VCaP (cell line): ENCODE results near the gene ATP5F1B.

Experiments
- H3K27ac ChIP-seq: fragments of 450-650 bp; 2 replicates; pipeline ENCODE4 v1.5.1; 2017
- CTCF ChIP-seq: fragments of 450-650 bp; conservative IDR thresholded peaks from 2 replicates; pipeline ENCODE4 v1.5.1; 2017; ENCODE audit warnings: mild to moderate bottlenecking, moderate library complexity

ATP5F1B gene

GRCh38 chr12:56602239-56602638 is 43.5 kb downstream of the ATP5F1B start:
- no peak for TF ChIP-seq CTCF
- no peak overlapping the region for H3K27ac ChIP-seq

- TF ChIP-seq CTCF: peak; percentile 20; the same call in 1 of the 2 replicates
- H3K27ac ChIP-seq: no peak overlapping the region
Observed at GRCh38 chr12:56601503-56601902, 44.3 kb downstream of the ATP5F1B start.

GRCh38 chr12:56600753-56601152 is 45.0 kb downstream of the ATP5F1B start:
- H3K27ac ChIP-seq: no peak overlapping the region
- no peak for TF ChIP-seq CTCF

- H3K27ac ChIP-seq: no peak overlapping the region
- no peak for TF ChIP-seq CTCF
Observed at GRCh38 chr12:56599797-56600196, 46.0 kb downstream of the ATP5F1B start.

- no peak overlapping the region for H3K27ac ChIP-seq
- TF ChIP-seq CTCF: no peak
Observed at GRCh38 chr12:56599041-56599440, 46.7 kb downstream of the ATP5F1B start.

- no peak for TF ChIP-seq CTCF
- H3K27ac ChIP-seq: no peak overlapping the region
Observed at GRCh38 chr12:56596815-56597214, 49.0 kb downstream of the ATP5F1B start.

GRCh38 chr12:56593909-56594621 is 51.7 kb downstream of the ATP5F1B start:
- H3K27ac ChIP-seq: 0 out of 2 replicates have a peak overlapping the region, but pooled peaks have one; percentile 3
- peak; percentile 92 for TF ChIP-seq CTCF
